Brain microvascular endothelial cell (primary cell): ENCODE data around the gene SERGEF.

Experiments
- DNase-seq: peaks from one replicate; pipeline ENCODE4 v3.0.0-alpha.2; 2020
- H3K27ac ChIP-seq: fragments of 250-450 bp; sonication (Bioruptor Pico); 2 replicates; pipeline ENCODE4 v1.5.1; 2020; ENCODE audit warnings: mild to moderate bottlenecking, moderate library complexity
- H3K27me3 ChIP-seq: fragments of 250-450 bp; sonication (Bioruptor Pico); replicated peaks from 2 replicates; pipeline ENCODE4 v1.5.1; 2020; ENCODE audit warnings: mild to moderate bottlenecking
- H3K36me3 ChIP-seq: fragments of 250-450 bp; sonication (Bioruptor Pico); replicated peaks from 2 replicates; pipeline ENCODE4 v1.5.1; 2020; ENCODE audit warnings: mild to moderate bottlenecking
- H3K4me3 ChIP-seq: 2 replicates; pipeline ENCODE4 v1.5.1; 2011; ENCODE audit warnings: low read depth, mild to moderate bottlenecking, control low read depth, low read length, moderate library complexity
- CTCF ChIP-seq: IDR thresholded peaks from 2 replicates; pipeline ENCODE4 v1.5.1; 2011; ENCODE audit warnings: low read depth, mild to moderate bottlenecking, moderate library complexity, low read length, control low read depth, inconsistent platforms; ENCODE audit errors: missing control alignments
- in situ Hi-C: cut with HindIII; loops from 2 replicates; pipeline ENCODE4 v1.10.0; 2017; ENCODE audit warnings: low sequenced_read_pairs, low pct_ligation_motif_present

The SERGEF gene

DNA sequence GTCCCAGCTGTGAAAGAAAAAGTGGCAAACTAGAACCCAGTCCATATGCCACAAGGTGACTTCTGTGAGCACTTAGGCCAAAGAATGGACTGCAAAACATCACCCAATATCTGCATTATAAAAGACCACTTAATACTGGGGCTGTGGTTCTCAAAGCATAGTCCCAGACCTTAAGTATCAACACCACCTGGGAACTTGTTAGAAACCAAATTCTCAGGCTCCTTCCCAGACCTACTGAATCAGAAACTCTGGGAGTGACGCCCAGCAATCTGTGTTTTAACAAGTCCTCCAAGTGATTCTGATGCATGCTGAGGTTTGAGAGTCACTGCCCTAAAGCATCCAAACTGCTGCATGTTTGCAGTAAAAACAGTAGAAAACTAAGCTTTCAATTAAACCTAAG is 81.3 kb downstream of the SERGEF start:
- Histone ChIP-seq H3K27ac (no peak overlapping the region), H3K4me3 (no peak overlapping the region), H3K27me3 (no peaks in the 10 kb centered on the region), H3K36me3 (no peaks in the 10 kb centered on the region)
- in situ Hi-C loops: no loop called here
- no peak for DNase-seq
- no peak for TF ChIP-seq CTCF

DNA sequence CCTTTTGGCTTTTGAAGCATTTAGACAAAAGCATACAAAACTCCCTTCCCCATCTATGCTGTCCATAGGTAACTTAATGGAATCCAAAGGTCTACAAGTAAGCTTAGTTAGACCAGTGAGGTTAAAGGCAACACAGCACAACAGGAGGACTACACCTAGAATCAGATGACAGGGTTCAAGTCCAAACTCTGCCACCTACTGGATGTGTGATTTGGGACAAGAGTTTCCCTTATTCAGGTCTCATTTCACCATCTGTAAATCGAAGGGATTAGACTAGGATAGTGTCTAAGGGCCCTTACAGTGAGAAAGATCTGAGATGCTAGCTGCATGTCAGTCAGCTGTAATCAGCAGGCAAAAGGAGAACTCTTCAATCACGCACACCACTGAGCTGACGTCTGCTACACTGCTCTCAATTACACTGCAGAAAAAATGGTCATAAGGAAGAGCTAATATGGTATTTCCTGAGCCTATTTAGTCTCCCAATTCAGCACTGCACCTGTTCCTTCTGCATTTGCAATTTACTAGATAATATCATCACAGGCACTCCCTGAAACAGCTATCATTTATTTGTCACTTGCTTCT is 82.2 kb downstream of the SERGEF start:
- H3K36me3 ChIP-seq: no peaks in the 10 kb centered on the region
- TF ChIP-seq CTCF: no peak
- no peak for DNase-seq
- in situ Hi-C loops: no loop called here
- no peak overlapping the region for H3K4me3 ChIP-seq
- H3K27me3 ChIP-seq: no peaks in the 10 kb centered on the region
- no peak overlapping the region for H3K27ac ChIP-seq

- no peak for TF ChIP-seq CTCF
- no peak for DNase-seq
- in situ Hi-C loops: no loop called here
- no peaks in the 10 kb centered on the region for H3K27me3 ChIP-seq
- H3K36me3 ChIP-seq: no peaks in the 10 kb centered on the region
- H3K27ac ChIP-seq: no peak overlapping the region
- no peak overlapping the region for H3K4me3 ChIP-seq
Observed at GRCh38 chr11:17929171-17929570, 83.7 kb downstream of the SERGEF start.

DNA sequence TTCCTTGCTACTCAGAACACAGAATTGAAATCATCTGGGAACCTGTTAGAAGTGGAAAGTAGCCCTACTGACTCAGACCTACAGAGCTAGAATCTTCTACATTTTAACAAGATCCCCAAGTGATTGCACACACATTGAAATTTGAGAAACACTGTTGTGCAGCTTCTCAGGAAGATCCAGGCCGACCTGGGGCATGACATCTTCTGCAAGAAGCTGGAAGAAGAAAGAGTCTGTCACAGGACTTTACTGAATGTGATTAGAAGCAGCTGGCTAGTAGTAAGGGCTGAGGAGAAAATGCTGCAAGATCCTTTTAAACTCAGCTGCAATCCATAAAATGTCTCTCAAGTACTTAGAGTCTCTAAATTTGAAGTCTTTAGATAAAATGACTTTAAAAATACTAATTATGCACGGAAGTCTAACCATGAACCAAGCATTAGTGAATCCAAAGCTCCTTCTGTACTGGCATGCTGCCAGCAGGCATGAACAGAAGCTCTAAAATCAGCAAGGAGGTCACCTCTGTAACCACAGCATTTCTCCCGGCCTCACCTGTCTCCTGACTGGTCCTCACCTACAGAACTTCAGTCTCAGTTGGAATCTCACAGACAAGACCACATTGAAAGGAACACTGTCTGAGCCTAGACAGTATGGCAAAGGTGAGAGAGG is 85.0 kb downstream of the SERGEF start:
- DNase-seq: no peak
- Histone ChIP-seq H3K4me3 (no peak overlapping the region), H3K27ac (no peak overlapping the region), H3K27me3 (no peaks in the 10 kb centered on the region), H3K36me3 (no peaks in the 10 kb centered on the region)
- in situ Hi-C loops: no loop called here
- TF ChIP-seq CTCF: no peak

DNA sequence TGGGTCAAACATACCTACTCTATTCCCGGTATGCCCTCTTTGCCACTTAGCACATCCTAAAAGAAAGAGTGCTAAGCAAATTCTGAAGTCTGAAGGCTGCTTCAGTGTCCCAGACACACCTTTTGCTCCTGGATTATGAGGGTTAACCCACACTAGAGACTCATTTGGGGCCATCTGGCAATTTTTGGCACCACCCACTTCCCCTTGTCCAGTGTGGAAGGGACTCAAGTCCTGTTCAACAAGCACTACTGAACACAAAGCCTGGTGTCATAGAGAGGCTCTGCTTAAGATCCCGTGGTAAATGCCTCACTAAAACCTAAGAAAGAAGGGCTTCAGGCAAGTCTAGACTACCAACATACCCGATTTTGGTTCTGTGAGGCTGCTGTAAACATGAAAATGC is 85.8 kb downstream of the SERGEF start:
- no peak overlapping the region for H3K27ac ChIP-seq
- H3K4me3 ChIP-seq: no peak overlapping the region
- no peaks in the 10 kb centered on the region for H3K27me3 ChIP-seq
- no peaks in the 10 kb centered on the region for H3K36me3 ChIP-seq
- TF ChIP-seq CTCF: no peak
- DNase-seq: no peak
- in situ Hi-C loops: no loop called here

GRCh38 chr11:17924713-17925112 is 88.1 kb downstream of the SERGEF start:
- in situ Hi-C loops: no loop called here
- Histone ChIP-seq H3K27me3 (no peaks in the 10 kb centered on the region), H3K4me3 (no peak overlapping the region), H3K36me3 (no peaks in the 10 kb centered on the region), H3K27ac (no peak overlapping the region)
- DNase-seq: no peak
- no peak for TF ChIP-seq CTCF
